ENCODE results near the gene OMA1.

DNA sequence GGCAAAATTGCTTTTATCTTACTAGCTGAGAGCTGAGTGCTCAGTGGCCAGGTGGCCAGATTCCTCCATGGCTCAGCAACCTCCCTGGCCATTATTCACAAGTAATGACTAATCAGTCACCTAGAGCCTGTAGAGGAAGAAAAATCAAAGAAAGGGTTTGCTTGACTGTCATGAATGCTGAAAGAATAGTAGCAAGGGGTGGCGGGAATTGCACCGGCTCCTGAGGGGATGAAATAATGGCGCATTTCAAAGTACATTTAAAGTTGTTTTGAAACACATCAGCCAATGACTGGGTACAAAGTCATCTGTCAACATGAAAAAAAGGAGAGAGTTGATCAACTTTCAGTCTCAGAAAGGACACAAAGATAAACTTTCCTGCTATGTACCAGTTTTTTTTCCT, 99.5 kb downstream of the OMA1 start:
- TF ChIP-seq CTCF (IDR thresholded peaks at IDR 0.05; ENCODE audit: low read depth, low read length, poor library complexity, severe bottlenecking), result no peak
- TF ChIP-seq EZH2phosphoT487 (IDR thresholded peaks at IDR 0.05; ENCODE audit: borderline replicate concordance, low read length), result no peak
